ENCODE results near the gene NT5C.

NT5C gene

DNA sequence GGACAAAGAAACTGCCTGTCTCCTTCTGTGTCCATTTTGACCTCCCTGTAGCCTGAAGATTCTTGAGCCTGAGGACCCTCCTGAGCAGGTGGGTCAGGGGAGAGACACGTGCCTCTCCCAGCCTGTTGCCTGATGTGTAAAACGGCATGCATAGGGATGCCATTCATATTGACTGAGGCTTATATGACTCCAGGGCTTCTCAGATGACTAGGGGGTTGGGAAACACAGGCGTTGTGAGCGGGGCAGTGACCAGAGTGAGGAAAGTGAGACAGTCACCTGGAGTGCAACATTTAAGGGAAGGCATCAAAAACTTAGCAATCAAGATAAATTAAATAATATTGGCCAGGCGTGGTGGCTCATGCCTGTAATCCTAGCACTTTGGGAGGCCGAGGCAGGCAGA is 48.9 kb downstream of the NT5C start:
- Mint-ChIP-seq H3K9me3 (no peaks in the 10 kb centered on the region), H3K4me1 (ENCODE audit: low read depth) (peaks cover 46% of the 10 kb centered on the region), H3K27ac (no peak overlapping the region), H3K36me3 (ENCODE audit: low read depth) (no peaks in the 10 kb centered on the region), H3K4me3 (no peak overlapping the region), H3K27me3 (no peaks in the 10 kb centered on the region)
- DNase-seq: no peak

DNA sequence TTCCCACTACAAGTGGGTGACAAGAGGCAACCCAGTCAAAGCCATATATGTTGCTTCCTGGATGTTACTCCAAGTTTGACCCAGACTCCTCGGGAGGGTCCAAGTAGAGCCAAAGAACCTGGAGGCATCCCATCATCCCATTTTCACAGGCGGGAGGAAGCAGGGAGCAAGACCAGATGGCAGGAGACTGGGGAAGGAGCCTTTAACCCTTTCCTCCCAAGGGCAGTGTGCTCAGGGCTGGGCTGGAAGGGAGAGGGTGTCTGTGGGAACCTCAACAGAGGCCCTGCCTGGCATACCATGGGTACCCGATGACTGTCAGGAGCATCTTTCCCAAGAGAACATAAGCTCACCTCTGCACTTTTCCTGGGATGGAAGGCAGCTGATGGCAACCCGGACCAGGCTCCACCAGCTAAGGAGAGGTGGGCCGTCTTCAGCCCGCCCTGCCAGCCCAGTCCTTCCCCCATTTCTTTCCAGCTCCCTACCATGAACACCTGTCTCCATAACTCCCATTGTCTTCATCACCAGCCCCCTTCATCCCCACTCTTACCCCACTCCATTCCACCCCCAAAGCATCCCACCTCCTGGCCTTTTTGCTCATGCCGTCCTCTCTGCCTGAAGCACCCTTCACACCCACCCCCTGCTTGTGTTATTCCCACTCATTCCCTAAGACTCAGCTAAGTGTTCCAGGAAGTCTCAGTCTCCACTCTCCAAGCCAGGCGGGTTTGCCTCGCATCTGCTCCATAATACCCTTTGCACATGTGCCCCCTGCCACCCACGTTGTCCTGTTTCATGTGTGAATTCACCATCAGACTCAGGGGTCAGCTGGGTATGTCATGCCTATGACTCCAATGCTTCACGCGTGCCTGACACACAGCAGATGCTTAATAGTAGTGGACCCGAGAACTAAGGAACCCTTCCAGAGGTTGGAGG is 49.7 kb downstream of the NT5C start:
- H3K27ac Mint-ChIP-seq: no peak overlapping the region
- H3K4me1 Mint-ChIP-seq (ENCODE audit: low read depth): peaks cover 44% of the 10 kb centered on the region
- no peaks in the 10 kb centered on the region for H3K27me3 Mint-ChIP-seq
- no peak overlapping the region for H3K4me3 Mint-ChIP-seq
- no peaks in the 10 kb centered on the region for H3K9me3 Mint-ChIP-seq
- no peaks in the 10 kb centered on the region for H3K36me3 Mint-ChIP-seq (ENCODE audit: low read depth)
- DNase-seq: no peak

Data from activated T-cell treated with anti-CD3 and anti-CD28 coated beads, Interleukin-2, amount 50 U/mL, for 24 hours (primary cell).